B cell (primary cell): ENCODE data around the gene OSTF1. TPM values are rescaled to one million over a fixed set of nuclear protein-coding genes. Genes with fewer than 3 reads are reported as not detected.

Experiments
- ATAC-seq: fragments of 200-7000 bp; cut with Tn5 transposase; one replicate; pipeline ENCODE4 v1.10.0; 2021; ENCODE audit warnings: low read depth, mild to moderate bottlenecking, moderate number of reproducible peaks, moderate library complexity
- CTCF ChIA-PET: fragments of 350-600 bp; sonication (Branson Sonifier 250); formaldehyde crosslinking; loops from one replicate; lab custom pipeline; 2021; ENCODE audit warnings: antibody characterized with exemption, inconsistent platforms; lab: Charles Lee
- POLR2A ChIA-PET: fragments of 350-600 bp; sonication (Branson Sonifier 250); formaldehyde crosslinking; loops from one replicate; lab custom pipeline; 2021; ENCODE audit warnings: antibody characterized with exemption; lab: Charles Lee
- DNase-seq: peaks from one replicate; pipeline ENCODE4 v3.0.0; 2013
- H2AFZ ChIP-seq: 2 replicates; pipeline ENCODE4 v1.6.1; 2012; ENCODE audit warnings: mild to moderate bottlenecking, low read depth, low read length; ENCODE audit not compliant: insufficient read depth, poor library complexity, severe bottlenecking
- H3K27ac ChIP-seq, 2 donors: 1 replicate in 1 of 2; 2 replicates in 1 of 2; pipeline ENCODE4 v1.5.1; 2012 to 2013; ENCODE audit warnings: low read length in 2 of 2, mild to moderate bottlenecking in 2 of 2, moderate library complexity in 1 of 2
- H3K27me3 ChIP-seq, 4 experiments: fragments of 200-600 bp in 1 of 4; sonication (generic) in 1 of 4; replicated peaks in 1 of 4; 1 replicate in 2 of 4; 2 replicates in 2 of 4; pipeline versions ENCODE4 v1.6.1 to v1.7.0; 2013 to 2016; ENCODE audit warnings: low read length in 3 of 4, mild to moderate bottlenecking in 2 of 4, mixed read lengths in 1 of 4, moderate library complexity in 1 of 4; ENCODE audit not compliant: insufficient read depth in 4 of 4, control insufficient read depth in 3 of 4; ENCODE audit errors: control extremely low read depth in 1 of 4
- H3K36me3 ChIP-seq, 2 experiments: replicated peaks in 1 of 2; 1 replicate in 1 of 2; 2 replicates in 1 of 2; pipeline versions ENCODE4 v1.6.1 to v1.7.1; 2013; ENCODE audit warnings: low read length in 1 of 2; ENCODE audit not compliant: insufficient read depth in 2 of 2, control insufficient read depth in 1 of 2; ENCODE audit errors: control extremely low read depth in 1 of 2, extremely low read depth in 1 of 2
- H3K4me1 ChIP-seq, 2 donors: fragments of 200-600 bp in 1 of 2; sonication (generic) in 1 of 2; 1 replicate in 1 of 2; 2 replicates in 1 of 2; pipeline versions ENCODE4 v1.5.1 to v1.6.1; 2013 to 2017; ENCODE audit warnings: low read length in 2 of 2; ENCODE audit not compliant: control insufficient read depth in 2 of 2, insufficient read depth in 2 of 2
- H3K4me2 ChIP-seq: replicated peaks from 2 replicates; pipeline ENCODE3; 2012; ENCODE audit warnings: mild to moderate bottlenecking, low read depth, low read length; ENCODE audit not compliant: poor library complexity, severe bottlenecking
- H3K4me3 ChIP-seq, 5 experiments: fragments of 200-600 bp in 1 of 5; sonication (generic) in 1 of 5; 1 replicate in 3 of 5; 2 replicates in 2 of 5; pipeline versions ENCODE4 v1.5.1 to v1.7.0; 2011 to 2016; ENCODE audit warnings: low read length in 4 of 5, mild to moderate bottlenecking in 4 of 5, low read depth in 2 of 5, control low read depth in 1 of 5, moderate library complexity in 1 of 5; ENCODE audit not compliant: insufficient read depth in 1 of 5; ENCODE audit errors: control extremely low read depth in 1 of 5, extremely low read depth in 1 of 5
- H3K79me2 ChIP-seq: fragments of 200-600 bp; sonication (generic); one replicate; pipeline ENCODE4 v1.6.0; 2016; ENCODE audit warnings: low read length; ENCODE audit not compliant: control insufficient read depth, insufficient read depth
- H3K9ac ChIP-seq: fragments of 200-600 bp; sonication (generic); 2 replicates; pipeline ENCODE4 v1.6.1; 2017; ENCODE audit warnings: mild to moderate bottlenecking, low read length, moderate library complexity
- H3K9me3 ChIP-seq, 3 donors: one replicate each; pipeline versions ENCODE4 v1.6.1 to v1.7.1; 2013; ENCODE audit warnings: low read length in 2 of 3; ENCODE audit not compliant: control insufficient read depth in 2 of 3, insufficient read depth in 1 of 3; ENCODE audit errors: control extremely low read depth in 1 of 3
- H4K20me1 ChIP-seq: 2 replicates; pipeline ENCODE4 v1.6.0; 2012; ENCODE audit warnings: mild to moderate bottlenecking, low read length; ENCODE audit not compliant: insufficient read depth, control insufficient read depth, poor library complexity, severe bottlenecking
- H3K27ac Mint-ChIP-seq: one replicate; pipeline ENCODE4 v1.8.0; 2021; ENCODE audit warnings: mixed read lengths
- H3K27me3 Mint-ChIP-seq: one replicate; pipeline ENCODE4 v1.8.0; 2021; ENCODE audit warnings: mixed read lengths
- H3K4me1 Mint-ChIP-seq: one replicate; pipeline ENCODE4 v1.8.0; 2021; ENCODE audit warnings: mixed read lengths
- H3K4me3 Mint-ChIP-seq: one replicate; pipeline ENCODE4 v1.8.0; 2021; ENCODE audit warnings: mixed read lengths
- H3K9me3 Mint-ChIP-seq: one replicate; pipeline ENCODE4 v1.8.0; 2022; ENCODE audit warnings: mixed read lengths; ENCODE audit not compliant: insufficient read depth
- EZH2 ChIP-seq: IDR thresholded peaks from 2 replicates; pipeline ENCODE4 v1.6.1; 2012; ENCODE audit warnings: borderline replicate concordance, low read depth, mild to moderate bottlenecking, moderate library complexity, low read length; ENCODE audit not compliant: insufficient read depth, poor library complexity, severe bottlenecking
- WGBS: methylation state at CpG from one replicate; pipeline ENCODE4 v1.1.5; 2013; ENCODE audit warnings: missing lambda C conversion rate; ENCODE audit not compliant: insufficient coverage; 5-methylcytosine and 5-hydroxymethylcytosine counted together
- intact Hi-C: fragments of 100-400 bp; cut with micrococcal nuclease; formaldehyde crosslinking; loops from one replicate; pipeline ENCODE4 v1.10.0; 2022
- polyA plus RNA-seq: library from polyadenylated mRNA; depleted of rRNA; stranded (reverse); fragments of >200 nt; gene quantifications from 2 replicates; pipeline ENCODE4 v1.2.3, GENCODE V29; 2012
- total RNA-seq, 2 donors: library from RNA; stranded (reverse); fragments of 120-200 nt in 1 of 2; gene quantifications; 1 replicate in 1 of 2; 2 replicates in 1 of 2; pipeline versions ENCODE4 v1.2.3 to v1.2.4, GENCODE V29; 2013 to 2022
- TF ChIP-seq, protein P1 (sequence below): fragments of 200-600 bp; IDR thresholded peaks from one replicate; pipeline ENCODE4 v1.8.0; 2022; ENCODE audit warnings: antibody characterized with exemption, mild to moderate bottlenecking

OSTF1 gene
- total and polyA plus RNA-seq, 2 donors (not counting 1 experiment from before 2014, with no cell fraction given): 33.8 to 62.0 TPM

DNA sequence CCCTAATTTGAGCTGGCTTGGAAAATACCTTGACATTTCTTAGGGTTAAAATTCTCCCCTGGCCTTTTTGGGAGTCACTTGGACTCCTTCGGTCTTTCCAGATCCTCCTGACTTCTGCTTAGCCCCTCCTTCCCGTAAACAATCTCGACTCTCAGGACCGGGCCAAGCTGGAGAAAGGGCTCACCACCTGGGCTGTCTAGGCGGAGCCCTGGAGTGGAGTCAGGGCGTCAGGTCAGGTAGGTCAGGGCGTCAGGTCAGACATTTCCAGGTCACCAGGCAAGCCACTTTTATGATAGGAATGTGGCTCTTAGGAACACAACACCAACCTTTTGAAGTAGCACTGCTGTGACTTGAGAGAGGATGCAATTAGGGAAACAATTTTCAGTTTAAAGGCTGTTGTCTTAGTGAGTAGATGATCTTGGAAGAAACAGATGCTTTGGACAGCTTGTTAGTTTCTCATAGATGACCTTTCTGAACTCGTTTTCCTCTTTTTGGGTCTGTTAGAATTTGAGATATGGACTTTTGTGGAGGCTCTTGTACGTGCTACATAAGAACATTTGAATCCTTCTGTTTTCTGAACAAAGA is 12.8 kb downstream of the OSTF1 start:
- Mint-ChIP-seq H3K27me3 (no peaks in the 10 kb centered on the region), H3K4me1 (peaks cover 47% of the 10 kb centered on the region), H3K9me3 (no peaks in the 10 kb centered on the region), H3K27ac (peak overlapping the region; percentile 29), H3K4me3 (no peak overlapping the region)
- no peak for DNase-seq
- Histone ChIP-seq H3K9ac (no peak overlapping the region), H3K79me2 (peaks cover 100% of the 10 kb centered on the region), H2AFZ (no peak overlapping the region), H3K36me3 (peaks cover 1 to 31% of the 10 kb centered on the region in 2 experiments), H3K4me3 (no peak overlapping the region), H3K27ac (peak overlapping the region in 1 of 2 donors; percentile 3), H3K27me3 (no peaks in the 10 kb centered on the region), H3K9me3 (no peaks in the 10 kb centered on the region), H3K4me1 (no peaks in the 10 kb centered on the region), H3K4me2 (no peak overlapping the region), H4K20me1 (peaks cover 99% of the 10 kb centered on the region)
- WGBS: 87% methylated on average over 7 of the region's 9 CpGs
- no peak for TF ChIP-seq EZH2
- TF ChIP-seq, protein P1, sequence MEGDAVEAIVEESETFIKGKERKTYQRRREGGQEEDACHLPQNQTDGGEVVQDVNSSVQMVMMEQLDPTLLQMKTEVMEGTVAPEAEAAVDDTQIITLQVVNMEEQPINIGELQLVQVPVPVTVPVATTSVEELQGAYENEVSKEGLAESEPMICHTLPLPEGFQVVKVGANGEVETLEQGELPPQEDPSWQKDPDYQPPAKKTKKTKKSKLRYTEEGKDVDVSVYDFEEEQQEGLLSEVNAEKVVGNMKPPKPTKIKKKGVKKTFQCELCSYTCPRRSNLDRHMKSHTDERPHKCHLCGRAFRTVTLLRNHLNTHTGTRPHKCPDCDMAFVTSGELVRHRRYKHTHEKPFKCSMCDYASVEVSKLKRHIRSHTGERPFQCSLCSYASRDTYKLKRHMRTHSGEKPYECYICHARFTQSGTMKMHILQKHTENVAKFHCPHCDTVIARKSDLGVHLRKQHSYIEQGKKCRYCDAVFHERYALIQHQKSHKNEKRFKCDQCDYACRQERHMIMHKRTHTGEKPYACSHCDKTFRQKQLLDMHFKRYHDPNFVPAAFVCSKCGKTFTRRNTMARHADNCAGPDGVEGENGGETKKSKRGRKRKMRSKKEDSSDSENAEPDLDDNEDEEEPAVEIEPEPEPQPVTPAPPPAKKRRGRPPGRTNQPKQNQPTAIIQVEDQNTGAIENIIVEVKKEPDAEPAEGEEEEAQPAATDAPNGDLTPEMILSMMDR: no peak
- ATAC-seq: no peak
- intact Hi-C loops: no loop called here
- CTCF ChIA-PET: interaction anchor here (0.6 to 1.5 kb wide), 2 partner anchors 10 to 23 kb away, joined by 3 read pairs; no protein-coding TSS in a partner anchor
- POLR2A ChIA-PET: no interaction called here

DNA sequence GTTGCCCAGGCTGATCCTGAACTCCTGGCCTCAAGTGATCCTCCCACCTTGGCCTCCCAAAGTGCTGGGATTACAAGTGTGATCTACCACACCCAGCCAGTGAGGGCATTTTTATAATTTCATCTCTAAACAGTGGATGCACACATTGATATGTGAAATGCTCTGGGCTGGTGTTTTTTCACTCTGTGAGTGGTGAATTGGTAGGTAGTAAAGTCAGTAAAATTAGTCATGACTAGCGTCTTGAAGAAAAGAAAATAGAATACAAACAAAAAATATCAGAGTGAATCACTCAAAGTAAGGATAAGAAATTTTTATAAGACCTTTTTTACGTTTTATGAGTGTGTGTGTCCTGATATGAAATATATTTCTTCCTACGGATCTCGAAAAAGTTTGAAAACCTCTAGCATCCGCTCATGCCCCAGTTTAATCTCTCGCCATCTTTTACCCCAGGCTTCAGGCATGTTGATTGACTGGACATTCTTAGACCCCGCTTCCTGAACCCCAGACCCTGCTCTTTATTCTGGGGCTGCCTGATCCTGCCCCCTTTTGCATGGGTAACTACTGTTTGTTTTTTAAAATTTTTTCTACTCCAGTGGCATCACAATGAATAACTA is 14.0 kb downstream of the OSTF1 start:
- ChIA-PET POLR2A (no interaction called here), CTCF (interaction anchor here (1.1 to 1.5 kb wide), 2 partner anchors 11 to 328 kb away, joined by 3 read pairs; no protein-coding TSS in a partner anchor)
- no peak overlapping the region for H3K27ac ChIP-seq
- whole genome bisulfite sequencing: 100% methylated on average over 1 of the region's 7 CpGs
- DNase-seq (no peak), ATAC-seq (no peak)
- peaks cover 1 to 27% of the 10 kb centered on the region in 2 experiments for H3K36me3 ChIP-seq
- no peaks in the 10 kb centered on the region for H3K9me3 Mint-ChIP-seq
- H3K4me3 Mint-ChIP-seq: no peak overlapping the region
- H2AFZ ChIP-seq: no peak overlapping the region
- peaks cover 97% of the 10 kb centered on the region for H4K20me1 ChIP-seq
- no peak overlapping the region for H3K4me3 ChIP-seq
- TF ChIP-seq, protein P1: no peak
- no peak for TF ChIP-seq EZH2
- H3K9me3 ChIP-seq: no peaks in the 10 kb centered on the region
- H3K79me2 ChIP-seq: peaks cover 100% of the 10 kb centered on the region
- H3K27ac Mint-ChIP-seq: no peak overlapping the region
- H3K9ac ChIP-seq: no peak overlapping the region
- H3K4me1 Mint-ChIP-seq: peaks cover 43% of the 10 kb centered on the region
- H3K27me3 Mint-ChIP-seq: no peaks in the 10 kb centered on the region
- no peaks in the 10 kb centered on the region for H3K27me3 ChIP-seq
- no peak overlapping the region for H3K4me2 ChIP-seq
- H3K4me1 ChIP-seq: no peaks in the 10 kb centered on the region
- intact Hi-C loops: no loop called here
